Motor neuron (in vitro differentiated cells): ENCODE results near the gene RIIAD1. TPM values are rescaled to one million over a fixed set of nuclear protein-coding genes. Genes with fewer than 3 reads are reported as not detected.

ENCODE experiments used
- ATAC-seq, 8 experiments: fragments of 200-7000 bp; cut with Tn5 transposase; replicated peaks in 6 of 8; 2 replicates each; pipeline ENCODE4 v1.8.0; 2021; ENCODE audit warnings: mild to moderate bottlenecking in 8 of 8, moderate library complexity in 8 of 8
- H3K27ac ChIP-seq, 2 donors: fragments of 250-450 bp; sonication (Bioruptor Pico); 2 replicates each; pipeline ENCODE4 v1.9.0; 2021; ENCODE audit warnings: antibody characterized with exemption in 2 of 2, mild to moderate bottlenecking in 2 of 2, moderate library complexity in 1 of 2
- H3K4me1 ChIP-seq, 2 donors: fragments of 250-450 bp; sonication (Bioruptor Pico); replicated peaks in 1 of 2; 2 replicates each; pipeline ENCODE4 v1.6.1; 2021; ENCODE audit warnings: antibody characterized with exemption in 2 of 2, mild to moderate bottlenecking in 2 of 2, moderate library complexity in 1 of 2
- H3K4me3 ChIP-seq, 5 donors: fragments of 250-450 bp; sonication (Bioruptor Pico); 2 replicates each; pipeline ENCODE4 v1.9.0; 2021; ENCODE audit warnings: antibody characterized with exemption in 5 of 5, mild to moderate bottlenecking in 5 of 5, moderate library complexity in 4 of 5
- WGBS, 10 experiments: fragments of 450-650 bp; shearing (Covaris generic); methylation state at CpG; one replicate each; pipeline ENCODE4 v1.0.0; 2022; 5-methylcytosine and 5-hydroxymethylcytosine counted together
- in situ Hi-C, 9 experiments: fragments of 400-800 bp; cut with MboI; loops; one replicate each; pipeline ENCODE4 v1.15.0; 2021; ENCODE audit warnings: low sequenced_read_pairs in 9 of 9, low pct_unique_long_range_greater_than_20kb in 2 of 9; ENCODE audit not compliant: unreplicated experiment in 9 of 9
- total RNA-seq, 8 experiments: library from RNA; unstranded; fragments of 300-600 nt; gene quantifications; 2 replicates each; pipeline versions ENCODE4 v1.2.3 to v1.2.4, GENCODE V29; 2022

RIIAD1 gene
- total RNA-seq, 8 experiments from 2014 or later = 1.1 to 20.8 (median 9.0) TPM; not detected in 2

GRCh38 chr1:151714820-151715725 lies 6.2 kb upstream of the RIIAD1 start:
- 12 to 87% (median 57%) methylated on average over 1 to 8 of the region's 10 CpGs; no CpG with 5 or more reads in 1 of the 10 experiments for WGBS, 10 experiments
- Histone ChIP-seq H3K4me1 (peaks cover 55 to 78% of the 10 kb centered on the region in 2 donors), H3K27ac (peak overlapping the region; percentile 87 to 96), H3K4me3 (peak overlapping the region; percentile 47 to 70 (median 57))
- in situ Hi-C loops = no loop called here
- no peak for ATAC-seq

GRCh38 chr1:151715726-151716404 lies 5.5 kb upstream of the RIIAD1 start:
- in situ Hi-C loops = no loop called here
- 0 to 13% (median 0%) methylated on average over 1 to 4 of the region's 17 CpGs; no CpG with 5 or more reads in 7 of the 10 experiments for WGBS, 10 experiments
- peaks cover 55 to 78% of the 10 kb centered on the region in 2 donors for H3K4me1 ChIP-seq
- peak overlapping the region; percentile 87 to 96 for H3K27ac ChIP-seq
- peak in 6 of 8 experiments; percentile 23 to 58 (median 52) for ATAC-seq
- peak overlapping the region; percentile 47 to 70 (median 57) for H3K4me3 ChIP-seq

- peak overlapping the region; percentile 87 to 96 for H3K27ac ChIP-seq
- in situ Hi-C loops = no loop called here
- H3K4me3 ChIP-seq = peak overlapping the region; percentile 47 to 70 (median 57)
- WGBS, 10 experiments = 0% methylated on average over 3 of the region's 11 CpGs; no CpG with 5 or more reads in 9 of the 10 experiments
- peak in 1 of 8 experiments; percentile 25 for ATAC-seq
- peaks cover 53 to 77% of the 10 kb centered on the region in 2 donors for H3K4me1 ChIP-seq
Measured at GRCh38 chr1:151716405-151716762, 4.9 kb upstream of the RIIAD1 start.

GRCh38 chr1:151716771-151717631 lies 4.3 kb upstream of the RIIAD1 start, which contains the start of gene CELF3:
Gene CELF3 (minus strand): TSS chr1:151716803. CDS start chr1:151716020, 783 bp downstream.
- Histone ChIP-seq H3K4me3 (peak within 1 kb of the TSS; percentile 47 to 70 (median 57)), H3K4me1 (peaks cover 47 to 76% of the 10 kb centered on the region in 2 donors), H3K27ac (peak within 1 kb of the TSS; percentile 87 to 96)
- 0 to 18% (median 3%) methylated on average over 1 to 15 of the region's 27 CpGs for WGBS, 10 experiments
- ATAC-seq = peak in 7 of 8 experiments; percentile 42 to 87 (median 84)
- in situ Hi-C loops = no loop called here

- Histone ChIP-seq H3K4me1 (peaks cover 37 to 66% of the 10 kb centered on the region in 2 donors), H3K4me3 (peak overlapping the region in 1 of 5 donors; percentile 70), H3K27ac (peak overlapping the region; percentile 87 to 96)
- no peak for ATAC-seq
- 0 to 80% (median 21%) methylated on average over 1 to 4 of the region's 4 CpGs; no CpG with 5 or more reads in 4 of the 10 experiments for WGBS, 10 experiments
- in situ Hi-C loops = no loop called here
Measured at GRCh38 chr1:151718011-151718431, 3.3 kb upstream of the RIIAD1 start.

- Histone ChIP-seq H3K27ac (no peak overlapping the region), H3K4me1 (peaks cover 31 to 59% of the 10 kb centered on the region in 2 donors), H3K4me3 (no peak overlapping the region)
- in situ Hi-C loops = no loop called here
- no peak for ATAC-seq
- 17 to 90% (median 73%) methylated on average over 1 to 4 of the region's 4 CpGs; no CpG with 5 or more reads in 4 of the 10 experiments for WGBS, 10 experiments
Measured at GRCh38 chr1:151718666-151719065, 2.7 kb upstream of the RIIAD1 start.

GRCh38 chr1:151720125-151720524 lies 1.2 kb upstream of the RIIAD1 start:
- Histone ChIP-seq H3K27ac (no peak overlapping the region), H3K4me3 (no peak overlapping the region), H3K4me1 (peaks cover 20 to 50% of the 10 kb centered on the region in 2 donors)
- no peak for ATAC-seq
- WGBS, 10 experiments = 17 to 60% (median 39%) methylated on average over 1 of the region's 1 CpG; no CpG with 5 or more reads in 4 of the 10 experiments
- in situ Hi-C loops = no loop called here

GRCh38 chr1:151720554-151720953 lies 768 bp upstream of the RIIAD1 start:
- Histone ChIP-seq H3K4me1 (peaks cover 20 to 45% of the 10 kb centered on the region in 2 donors), H3K4me3 (peak overlapping the region in 1 of 5 donors; percentile 50), H3K27ac (no peak overlapping the region)
- in situ Hi-C loops = no loop called here
- peak in 2 of 8 experiments; percentile 14 to 40 for ATAC-seq
- 0 to 62% (median 27%) methylated on average over 1 to 5 of the region's 5 CpGs for WGBS, 10 experiments

GRCh38 chr1:151721788-151722510 lies 627 bp downstream of the RIIAD1 start:
- ATAC-seq = no peak
- H3K4me1 ChIP-seq = peaks cover 20 to 36% of the 10 kb centered on the region in 2 donors
- 28 to 100% (median 50%) methylated on average over 2 to 17 of the region's 17 CpGs; no CpG with 5 or more reads in 1 of the 10 experiments for WGBS, 10 experiments
- peak overlapping the region; percentile 34 to 55 (median 44) for H3K4me3 ChIP-seq
- H3K27ac ChIP-seq = no peak overlapping the region
- in situ Hi-C loops = no loop called here

- no peak for ATAC-seq
- in situ Hi-C loops = no loop called here
- H3K4me3 ChIP-seq = no peak overlapping the region
- WGBS, 10 experiments = 7 to 67% (median 37%) methylated on average over 1 to 3 of the region's 3 CpGs; no CpG with 5 or more reads in 2 of the 10 experiments
- H3K4me1 ChIP-seq = peaks cover 28 to 34% of the 10 kb centered on the region in 2 donors
- no peak overlapping the region for H3K27ac ChIP-seq
Measured at GRCh38 chr1:151723726-151724370, 2.5 kb downstream of the RIIAD1 start.
